ENCODE data around the gene EVA1A. TPM values are rescaled to one million over a fixed set of nuclear protein-coding genes. Genes with fewer than 3 reads are reported as not detected.

Gene EVA1A
- total and polyA plus RNA-seq, 2 donors (not counting 1 experiment from before 2014, with no cell fraction given) = 22.8 to 31.7 TPM

GRCh38 chr2:75476761-75477160 is 84.0 kb downstream of the EVA1A start:
- H3K27me3 ChIP-seq (ENCODE audit: control insufficient read depth, insufficient read depth, low read length) = peaks cover 2% of the 10 kb centered on the region
- no peak overlapping the region for H3K27ac ChIP-seq (ENCODE audit: insufficient read depth, low read length)
- H3K9ac ChIP-seq (ENCODE audit: insufficient read depth, low read length) = no peak overlapping the region

GRCh38 chr2:75475976-75476375 is 84.8 kb downstream of the EVA1A start:
- H3K79me2 ChIP-seq (ENCODE audit: control insufficient read depth, insufficient read depth, low read length) = no peaks in the 10 kb centered on the region
- no peak overlapping the region for H3K27ac ChIP-seq (ENCODE audit: insufficient read depth, low read length)
- no peaks in the 10 kb centered on the region for H3K4me1 ChIP-seq (ENCODE audit: control insufficient read depth, extremely low read depth, insufficient read depth, low read length)
- no peak overlapping the region for H3K4me2 ChIP-seq (ENCODE audit: extremely low read depth, insufficient read depth, low read length)
- H3K4me3 ChIP-seq (replicated peaks in 1 of 4; ENCODE audit: control extremely low read depth in 1 of 4, insufficient read depth in 1 of 4, low read depth in 3 of 4, low read length in 4 of 4) = no peak overlapping the region
- H3K9me3 ChIP-seq (ENCODE audit: control insufficient read depth, insufficient read depth, low read depth, low read length) = no peaks in the 10 kb centered on the region
- no peak for DNase-seq (ENCODE audit: low read depth in 2 of 2)
- no peaks in the 10 kb centered on the region for H4K20me1 ChIP-seq (ENCODE audit: control insufficient read depth, extremely low read depth, insufficient read depth, low read length)
- H3K27me3 ChIP-seq (ENCODE audit: control insufficient read depth, insufficient read depth, low read length) = peaks cover 2% of the 10 kb centered on the region
- H2AFZ ChIP-seq (ENCODE audit: low read length) = no peak overlapping the region
- no peaks in the 10 kb centered on the region for H3K36me3 ChIP-seq (ENCODE audit: control insufficient read depth, insufficient read depth, low read length)
- TF ChIP-seq, protein P1, sequence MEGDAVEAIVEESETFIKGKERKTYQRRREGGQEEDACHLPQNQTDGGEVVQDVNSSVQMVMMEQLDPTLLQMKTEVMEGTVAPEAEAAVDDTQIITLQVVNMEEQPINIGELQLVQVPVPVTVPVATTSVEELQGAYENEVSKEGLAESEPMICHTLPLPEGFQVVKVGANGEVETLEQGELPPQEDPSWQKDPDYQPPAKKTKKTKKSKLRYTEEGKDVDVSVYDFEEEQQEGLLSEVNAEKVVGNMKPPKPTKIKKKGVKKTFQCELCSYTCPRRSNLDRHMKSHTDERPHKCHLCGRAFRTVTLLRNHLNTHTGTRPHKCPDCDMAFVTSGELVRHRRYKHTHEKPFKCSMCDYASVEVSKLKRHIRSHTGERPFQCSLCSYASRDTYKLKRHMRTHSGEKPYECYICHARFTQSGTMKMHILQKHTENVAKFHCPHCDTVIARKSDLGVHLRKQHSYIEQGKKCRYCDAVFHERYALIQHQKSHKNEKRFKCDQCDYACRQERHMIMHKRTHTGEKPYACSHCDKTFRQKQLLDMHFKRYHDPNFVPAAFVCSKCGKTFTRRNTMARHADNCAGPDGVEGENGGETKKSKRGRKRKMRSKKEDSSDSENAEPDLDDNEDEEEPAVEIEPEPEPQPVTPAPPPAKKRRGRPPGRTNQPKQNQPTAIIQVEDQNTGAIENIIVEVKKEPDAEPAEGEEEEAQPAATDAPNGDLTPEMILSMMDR (conservative IDR thresholded peaks at IDR 0.05 in 1 of 2, IDR thresholded peaks at IDR 0.05 in 1 of 2; ENCODE audit: low read depth in 1 of 2, low read length in 2 of 2) = no peak
- no peak for TF ChIP-seq EZH2 (IDR thresholded peaks at IDR 0.05; ENCODE audit: low read length, missing control alignments)
- no peak overlapping the region for H3K9ac ChIP-seq (ENCODE audit: insufficient read depth, low read length)

More at GRCh38 chr2:75476761-75477160, 84.0 kb downstream of the EVA1A start:
- Histone ChIP-seq H3K79me2 (ENCODE audit: control insufficient read depth, insufficient read depth, low read length) (no peaks in the 10 kb centered on the region), H2AFZ (ENCODE audit: low read length) (no peak overlapping the region), H4K20me1 (ENCODE audit: control insufficient read depth, extremely low read depth, insufficient read depth, low read length) (no peaks in the 10 kb centered on the region), H3K4me3 (replicated peaks in 1 of 4; ENCODE audit: control extremely low read depth in 1 of 4, insufficient read depth in 1 of 4, low read depth in 3 of 4, low read length in 4 of 4) (no peak overlapping the region), H3K4me1 (ENCODE audit: control insufficient read depth, extremely low read depth, insufficient read depth, low read length) (no peaks in the 10 kb centered on the region), H3K4me2 (ENCODE audit: extremely low read depth, insufficient read depth, low read length) (no peak overlapping the region), H3K36me3 (ENCODE audit: control insufficient read depth, insufficient read depth, low read length) (no peaks in the 10 kb centered on the region), H3K9me3 (ENCODE audit: control insufficient read depth, insufficient read depth, low read depth, low read length) (no peaks in the 10 kb centered on the region)
- TF ChIP-seq, protein P1 (conservative IDR thresholded peaks at IDR 0.05 in 1 of 2, IDR thresholded peaks at IDR 0.05 in 1 of 2; ENCODE audit: low read depth in 1 of 2, low read length in 2 of 2) = no peak
- no peak for TF ChIP-seq EZH2 (IDR thresholded peaks at IDR 0.05; ENCODE audit: low read length, missing control alignments)
- peak in 1 of 2 donors; percentile 90 for DNase-seq (ENCODE audit: low read depth in 2 of 2)

DNA sequence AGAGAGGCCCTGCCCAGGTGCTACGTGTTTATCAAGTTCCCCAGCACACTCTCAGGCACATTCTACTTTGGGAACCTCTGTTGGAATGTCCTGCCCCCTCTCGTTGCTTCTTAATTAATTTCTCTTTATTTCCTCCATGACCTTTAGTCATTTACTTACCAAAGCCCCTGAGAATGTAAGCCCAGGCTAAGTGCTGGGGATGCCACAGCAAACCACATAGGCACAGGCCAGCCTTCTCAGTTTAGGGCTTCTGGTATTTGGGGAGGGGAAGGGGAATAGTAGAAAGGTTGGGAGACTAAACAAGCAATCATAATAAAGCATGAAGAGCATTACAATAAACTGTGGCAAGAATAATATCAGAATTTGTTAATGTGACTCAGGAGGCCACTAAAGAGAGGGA is 85.7 kb downstream of the EVA1A start:
- H3K27ac ChIP-seq (ENCODE audit: insufficient read depth, low read length) = no peak overlapping the region
- H3K27me3 ChIP-seq (ENCODE audit: control insufficient read depth, insufficient read depth, low read length) = peaks cover 2% of the 10 kb centered on the region
- no peaks in the 10 kb centered on the region for H3K4me1 ChIP-seq (ENCODE audit: control insufficient read depth, extremely low read depth, insufficient read depth, low read length)
- H3K79me2 ChIP-seq (ENCODE audit: control insufficient read depth, insufficient read depth, low read length) = no peaks in the 10 kb centered on the region
- DNase-seq (ENCODE audit: low read depth in 2 of 2) = no peak
- H3K4me3 ChIP-seq (replicated peaks in 1 of 4; ENCODE audit: control extremely low read depth in 1 of 4, insufficient read depth in 1 of 4, low read depth in 3 of 4, low read length in 4 of 4) = no peak overlapping the region
- no peak for TF ChIP-seq EZH2 (IDR thresholded peaks at IDR 0.05; ENCODE audit: low read length, missing control alignments)
- TF ChIP-seq, protein P1 (conservative IDR thresholded peaks at IDR 0.05 in 1 of 2, IDR thresholded peaks at IDR 0.05 in 1 of 2; ENCODE audit: low read depth in 1 of 2, low read length in 2 of 2) = no peak
- no peak overlapping the region for H2AFZ ChIP-seq (ENCODE audit: low read length)
- H3K36me3 ChIP-seq (ENCODE audit: control insufficient read depth, insufficient read depth, low read length) = no peaks in the 10 kb centered on the region
- no peaks in the 10 kb centered on the region for H3K9me3 ChIP-seq (ENCODE audit: control insufficient read depth, insufficient read depth, low read depth, low read length)
- no peaks in the 10 kb centered on the region for H4K20me1 ChIP-seq (ENCODE audit: control insufficient read depth, extremely low read depth, insufficient read depth, low read length)
- H3K9ac ChIP-seq (ENCODE audit: insufficient read depth, low read length) = no peak overlapping the region
- no peak overlapping the region for H3K4me2 ChIP-seq (ENCODE audit: extremely low read depth, insufficient read depth, low read length)

Data from fibroblast of lung (primary cell).